ENCODE results near the gene SMYD3. TPM values are rescaled to one million over a fixed set of nuclear protein-coding genes. Genes with fewer than 3 reads are reported as not detected.

Gene SMYD3
- total and polyA plus RNA-seq, 9 of the 15 experiments (the other 6 are each of a cell fraction or from before 2014, with no cell fraction given): 128 to 440 (median 197) TPM

GRCh38 chr1:245701631-245702030 lies 805.4 kb downstream of the SMYD3 start:
- BruUV-seq (replicated peaks): no TSS peak
- ChIA-PET CTCF (ENCODE audit: low intra/inter-chr PET ratio) (no interaction called here), POLR2A (interaction anchor here (0.6 to 1.1 kb wide), 2 partner anchors 10 to 13 kb away, joined by 3 read pairs; no protein-coding TSS in a partner anchor)
- no peak overlapping the region for H2AFZ ChIP-seq (ENCODE audit: low read depth, low read length)
- WGBS (ENCODE audit: insufficient coverage, low coverage, missing lambda C conversion rate): 6% methylated on average over 7 of the region's 7 CpGs
- no peak for ATAC-seq
- intact Hi-C loops (cut with micrococcal nuclease) (no loop called here), in situ Hi-C loops (cut with MboI) (no loop called here)
- no peaks in the 10 kb centered on the region for H3K36me3 ChIP-seq (ENCODE audit: control insufficient read depth, insufficient read depth, low read length)
- no peak overlapping the region for H3K9ac ChIP-seq (ENCODE audit: insufficient read depth in 1 of 2, low read depth in 2 of 2, low read length in 2 of 2)
- no peaks in the 10 kb centered on the region for H3K9me3 ChIP-seq (replicated peaks; ENCODE audit: control insufficient read depth, insufficient read depth, low read depth, low read length)
- no peak for FAIRE-seq
- no peak for TF ChIP-seq ZNF224 (CRISPR knock-in tag; IDR thresholded peaks at IDR 0.05)
- TF ChIP-seq BRF1 (IDR thresholded peaks at IDR 0.05; ENCODE audit: borderline replicate concordance, extremely low read depth, insufficient read length): no peak
- TF ChIP-seq ZNF699 (CRISPR knock-in tag; IDR thresholded peaks at IDR 0.05; ENCODE audit: insufficient replicate concordance): no peak
- no peak for TF ChIP-seq ARNT (IDR thresholded peaks at IDR 0.05)
- TF ChIP-seq CAMTA2 (CRISPR knock-in tag; conservative IDR thresholded peaks at IDR 0.05): no peak
- no peak for TF ChIP-seq POLR2H (tag; IDR thresholded peaks at IDR 0.05; ENCODE audit: low read depth)
- TF ChIP-seq ZBTB1 (CRISPR knock-in tag; IDR thresholded peaks at IDR 0.05; ENCODE audit: borderline replicate concordance, low read depth): no peak
- no peak for TF ChIP-seq HMBOX1 (IDR thresholded peaks at IDR 0.05)
- TF ChIP-seq FOXA1 (IDR thresholded peaks at IDR 0.05; ENCODE audit: borderline replicate concordance): no peak
- TF ChIP-seq RBM22 (IDR thresholded peaks at IDR 0.05; ENCODE audit: low read depth, low read length, poor library complexity, severe bottlenecking): no peak
- no peak for TF ChIP-seq ZNF668 (CRISPR knock-in tag; IDR thresholded peaks at IDR 0.05)
- no peak for TF ChIP-seq ARID2 (IDR thresholded peaks at IDR 0.05)
- TF ChIP-seq MTA1 (IDR thresholded peaks at IDR 0.05; ENCODE audit: borderline replicate concordance): no peak
- TF ChIP-seq DEAF1 (CRISPR knock-in tag; IDR thresholded peaks at IDR 0.05): no peak
- TF ChIP-seq E2F1 (CRISPR knock-in tag; IDR thresholded peaks at IDR 0.05): no peak
- H3K4me2 ChIP-seq (ENCODE audit: insufficient read depth, low read length): no peak overlapping the region
- no peaks in the 10 kb centered on the region for H3K9me1 ChIP-seq (ENCODE audit: control insufficient read depth, insufficient read depth, low read length)
- peaks cover 39 to 83% of the 10 kb centered on the region in 2 experiments; a peak in 4 of 5 replicates for H3K27me3 ChIP-seq (ENCODE audit: control insufficient read depth in 2 of 2, insufficient read depth in 2 of 2, low read length in 2 of 2)
- H3K4me1 ChIP-seq (replicated peaks in 1 of 2; ENCODE audit: control insufficient read depth in 2 of 2, insufficient read depth in 2 of 2, low read length in 2 of 2): no peaks in the 10 kb centered on the region
- no peaks in the 10 kb centered on the region for H3K79me2 ChIP-seq (ENCODE audit: control insufficient read depth, insufficient read depth, low read length)
- H4K20me1 ChIP-seq (replicated peaks; ENCODE audit: control insufficient read depth, insufficient read depth, low read length): no peaks in the 10 kb centered on the region
- DNase-seq (ENCODE audit: extremely low read depth in 1 of 4, low spot score in 3 of 4): no peak
- no peak overlapping the region for H3K27ac ChIP-seq (ENCODE audit: extremely low read depth, low read depth, low read length)
- no peak overlapping the region for H3K4me3 ChIP-seq

All from K562 (cell line).